Central memory CD4-positive, alpha-beta T cell (primary cell): Measurements from ENCODE around the gene FASLG.
"Not testable (repeated sequence)": the region's sequence is repeated elsewhere in the genome, so short reads cannot be mapped to it uniquely, and the experiment has no call there.

ENCODE experiments used
- DNase-seq: peaks from one replicate; pipeline ENCODE4 v3.0.0; 2022
- total RNA-seq, 3 experiments: gene quantifications; one replicate each; lab custom pipeline; 2026; lab: John Stamatoyannopoulos, UW

The FASLG gene
- total RNA-seq = 0.58 to 48.2 (median 2.6) reads per million in 3 experiments

DNA sequence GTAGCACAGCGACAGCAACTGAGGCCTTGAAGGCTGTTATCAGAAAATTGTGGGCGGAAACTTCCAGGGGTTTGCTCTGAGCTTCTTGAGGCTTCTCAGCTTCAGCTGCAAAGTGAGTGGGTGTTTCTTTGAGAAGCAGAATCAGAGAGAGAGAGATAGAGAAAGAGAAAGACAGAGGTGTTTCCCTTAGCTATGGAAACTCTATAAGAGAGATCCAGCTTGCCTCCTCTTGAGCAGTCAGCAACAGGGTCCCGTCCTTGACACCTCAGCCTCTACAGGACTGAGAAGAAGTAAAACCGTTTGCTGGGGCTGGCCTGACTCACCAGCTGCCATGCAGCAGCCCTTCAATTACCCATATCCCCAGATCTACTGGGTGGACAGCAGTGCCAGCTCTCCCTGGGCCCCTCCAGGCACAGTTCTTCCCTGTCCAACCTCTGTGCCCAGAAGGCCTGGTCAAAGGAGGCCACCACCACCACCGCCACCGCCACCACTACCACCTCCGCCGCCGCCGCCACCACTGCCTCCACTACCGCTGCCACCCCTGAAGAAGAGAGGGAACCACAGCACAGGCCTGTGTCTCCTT, at the start of gene FASLG:
TSS of gene FASLG (plus strand) at position 233 of the 583 bp plus-strand sequence. CDS start at position 332, 99 bp downstream.
- peak; percentile 23 for DNase-seq

DNA sequence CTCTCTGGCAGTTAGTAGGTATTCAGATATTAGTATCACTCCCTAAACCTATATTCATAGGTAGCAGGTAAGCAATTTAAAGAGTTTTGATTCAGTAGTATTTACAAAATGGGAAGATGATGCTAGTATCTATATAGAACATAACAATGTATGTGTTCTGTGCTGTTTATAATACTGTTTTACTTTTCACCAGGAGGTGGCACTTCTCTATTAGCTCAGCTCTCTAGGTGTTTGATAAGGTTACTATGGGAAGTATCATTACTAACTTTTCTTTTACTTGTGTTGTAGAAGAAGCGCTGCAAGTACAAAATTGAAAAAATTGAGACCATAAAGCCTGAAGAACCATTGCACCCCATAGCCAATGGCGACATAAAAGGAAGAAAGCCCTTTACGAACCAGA, 49.4 kb upstream of the FASLG start:
- DNase-seq = peak; percentile 28

- DNase-seq = no peak
Observed at GRCh38 chr1:172612478-172612877, 46.4 kb upstream of the FASLG start.

DNA sequence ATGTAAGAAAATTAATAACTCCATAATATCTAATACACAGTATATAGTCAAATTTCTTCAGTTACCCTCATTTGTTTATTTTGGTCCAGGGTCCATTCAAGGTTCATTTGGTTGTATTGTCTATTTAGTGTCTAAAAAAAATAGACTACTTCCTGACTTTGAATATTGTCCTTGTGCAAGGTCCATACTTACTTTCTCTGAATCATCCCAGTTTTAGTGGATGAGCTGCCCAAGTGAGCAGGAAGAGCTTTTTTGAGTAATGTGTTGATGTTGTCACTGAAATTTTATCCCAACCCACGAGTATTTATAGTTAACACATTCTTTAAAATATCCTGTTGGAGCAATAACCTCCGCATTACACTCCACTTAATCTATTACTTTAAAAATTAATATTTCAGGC, 45.6 kb upstream of the FASLG start:
- no peak for DNase-seq

DNA sequence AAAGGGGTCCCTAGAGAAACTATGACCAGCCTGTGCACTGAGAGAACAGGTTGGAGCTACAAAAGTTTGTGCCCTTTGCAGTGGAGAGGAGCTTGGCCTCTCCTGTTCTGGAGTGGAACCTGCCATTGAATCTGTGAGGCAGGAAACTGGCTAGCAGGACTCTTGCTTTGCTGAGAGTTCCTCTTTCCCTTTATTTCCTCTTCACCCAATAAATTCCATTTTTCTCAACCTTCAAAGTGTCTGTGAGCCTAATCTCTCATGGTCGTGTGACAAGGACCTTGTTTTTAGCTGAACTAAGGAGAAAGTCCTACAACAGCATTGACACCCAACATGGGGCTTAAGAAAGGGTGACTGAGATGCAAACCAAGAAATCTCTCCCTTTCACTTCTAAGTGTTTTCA, 42.7 kb upstream of the FASLG start:
- DNase-seq = no peak

GRCh38 chr1:172616636-172617035, 42.3 kb upstream of the FASLG start:
- DNase-seq = no peak

GRCh38 chr1:172620603-172621002, 38.3 kb upstream of the FASLG start:
- DNase-seq = not testable (repeated sequence)

DNA sequence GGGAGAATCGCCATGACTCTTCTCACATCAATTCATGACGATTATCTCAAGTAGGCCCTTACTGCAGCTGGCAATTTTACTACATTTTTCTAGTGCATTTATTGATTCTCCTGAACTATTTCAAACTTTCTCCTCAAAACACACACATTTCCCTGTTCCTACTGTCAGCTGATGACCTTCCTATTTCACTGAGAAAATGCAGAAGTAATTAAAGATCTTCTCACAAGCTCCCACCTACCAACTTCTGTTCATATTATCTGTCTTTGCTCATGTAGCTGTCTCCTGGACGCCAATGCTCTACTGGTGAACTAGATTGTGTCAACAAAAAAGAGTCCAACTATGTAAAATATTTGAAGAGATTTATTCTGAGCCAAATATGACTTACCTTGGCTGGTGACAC, 36.4 kb upstream of the FASLG start:
- no peak for DNase-seq

DNA sequence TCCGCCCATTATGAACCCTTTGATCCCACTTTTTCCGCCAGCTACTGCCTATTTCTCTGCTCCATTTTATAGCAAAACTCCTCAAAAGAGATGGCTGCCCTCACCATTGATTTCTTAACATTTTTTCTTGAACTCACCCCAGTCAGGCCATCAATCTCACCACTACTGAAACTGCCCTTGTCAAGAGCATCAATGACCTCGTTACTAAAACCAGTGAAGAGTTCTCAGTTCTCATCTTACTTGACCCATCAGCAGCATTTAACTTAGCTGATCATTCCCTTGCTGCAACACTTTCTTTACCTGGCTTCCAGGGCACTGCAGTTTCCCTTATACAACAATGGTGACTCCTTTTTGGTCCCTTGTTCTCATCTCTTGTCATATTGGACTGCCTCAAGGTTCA, 35.2 kb upstream of the FASLG start:
- no peak for DNase-seq

- DNase-seq = no peak
Observed at GRCh38 chr1:172626845-172627244, 32.1 kb upstream of the FASLG start.

DNA sequence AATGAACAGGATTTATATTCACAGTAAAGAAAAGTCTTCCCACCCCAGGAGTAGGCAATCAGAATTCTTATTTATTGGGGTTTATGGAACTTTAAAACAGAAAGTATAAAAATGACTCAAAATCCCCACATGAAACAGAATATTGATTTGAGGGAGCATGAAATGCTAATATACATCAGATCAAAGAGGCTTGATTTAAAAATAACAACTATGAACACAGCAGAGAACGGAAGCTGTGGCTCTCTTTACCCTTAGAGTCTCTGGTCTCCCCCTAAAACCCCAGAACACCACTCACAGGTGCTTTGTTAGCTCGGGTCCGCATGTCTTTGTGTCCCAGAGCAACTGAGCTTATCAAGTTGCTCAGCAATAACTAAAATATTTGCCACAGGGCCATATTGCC, 31.2 kb upstream of the FASLG start:
- DNase-seq = no peak

DNA sequence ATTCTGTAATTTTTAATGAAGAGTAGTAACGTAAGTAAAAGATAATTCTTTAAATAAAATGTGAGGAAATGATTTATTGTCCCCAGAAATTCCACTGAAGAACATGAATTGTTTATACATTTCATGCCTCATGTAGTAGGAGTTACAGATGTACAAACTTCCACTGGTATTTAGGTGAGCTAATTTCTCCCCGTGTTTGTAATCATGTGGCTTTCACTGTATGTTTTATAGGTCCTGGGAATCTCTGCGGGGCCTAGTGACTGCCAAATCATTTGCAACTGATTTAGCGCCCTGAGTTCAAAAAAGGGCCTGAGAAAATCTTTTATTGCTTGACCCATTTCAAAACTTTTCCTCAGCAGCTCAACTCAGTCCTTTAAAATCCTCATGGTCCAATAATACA, 30.5 kb upstream of the FASLG start:
- no peak for DNase-seq

DNA sequence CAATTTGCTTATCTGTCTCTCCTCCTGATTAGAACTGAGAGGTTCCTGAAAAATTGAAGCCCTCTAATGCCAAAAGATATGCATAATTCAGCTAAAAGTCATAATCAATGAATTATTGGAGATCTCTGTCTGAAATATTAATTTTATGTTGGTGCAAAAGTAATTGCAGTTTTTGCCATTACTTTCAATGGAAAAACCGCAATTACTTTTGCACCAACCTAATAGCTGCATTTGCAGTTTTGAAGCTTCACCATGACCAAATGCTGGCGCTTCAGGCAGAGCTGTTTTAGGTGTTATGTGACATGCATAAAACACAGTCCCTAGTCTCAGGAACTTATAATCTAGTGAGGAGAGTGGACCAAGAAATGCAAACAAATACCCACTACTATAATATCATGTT, 29.7 kb upstream of the FASLG start:
- no peak for DNase-seq

DNA sequence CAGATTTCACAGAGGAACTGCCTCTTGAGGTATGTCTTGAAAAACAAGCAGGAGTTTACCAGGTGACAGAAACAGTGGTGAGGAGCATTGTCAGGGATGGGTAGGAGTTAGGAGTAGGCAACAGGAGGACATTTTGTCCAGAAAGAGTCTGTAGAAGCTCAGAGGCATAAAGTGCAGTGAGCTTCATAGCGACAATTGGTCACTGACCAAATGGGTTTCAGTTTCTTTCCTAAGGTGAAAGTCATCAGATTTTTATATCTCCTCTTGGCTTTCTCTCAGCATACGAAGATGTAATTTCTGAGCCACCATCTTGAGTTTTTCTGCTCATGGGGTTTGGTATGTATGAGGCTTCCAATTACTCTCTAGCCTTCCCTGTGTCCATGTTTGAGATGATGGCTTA, 29.3 kb upstream of the FASLG start:
- no peak for DNase-seq

DNA sequence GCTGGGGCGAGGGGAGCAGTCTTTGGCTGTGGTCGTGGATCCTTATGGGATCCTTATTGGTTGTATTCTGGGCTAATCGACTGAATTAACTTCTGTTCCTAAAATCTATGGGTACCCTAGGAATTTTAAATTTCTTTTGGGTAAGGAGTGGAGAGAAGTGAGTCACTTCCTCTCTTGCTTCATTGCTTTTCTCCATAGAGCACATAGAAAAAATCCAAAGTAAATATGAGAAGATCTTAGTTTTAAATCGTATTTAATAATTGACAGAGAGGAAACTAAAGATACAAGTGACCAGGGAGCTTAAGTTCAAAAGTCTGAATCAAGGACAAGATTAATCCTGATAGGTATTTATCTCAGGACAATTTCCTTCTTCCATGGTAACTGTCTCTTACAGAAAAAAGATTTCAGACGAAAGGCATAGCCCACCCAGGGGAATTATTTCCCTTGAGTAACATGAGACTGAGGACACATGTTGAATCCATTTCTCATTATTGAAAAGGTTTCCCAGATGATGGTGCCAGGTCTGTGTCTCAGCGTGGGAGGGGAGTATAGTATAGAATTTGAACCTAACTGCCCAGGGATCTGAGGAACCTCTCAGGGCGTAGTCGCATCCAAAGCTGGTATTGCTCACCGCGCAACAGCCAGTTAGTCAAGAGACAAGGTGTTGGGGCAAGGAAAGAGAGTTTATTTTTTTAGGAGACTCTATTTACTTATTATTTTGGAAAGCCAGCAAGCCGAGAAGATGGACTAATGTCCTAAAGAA, 28.7 kb upstream of the FASLG start:
- no peak for DNase-seq

GRCh38 chr1:172630868-172631267, 28.0 kb upstream of the FASLG start:
- no peak for DNase-seq

- no peak for DNase-seq
Observed at GRCh38 chr1:172637522-172637921, 21.4 kb upstream of the FASLG start.

- DNase-seq = no peak
Observed at GRCh38 chr1:172638249-172638648, 20.7 kb upstream of the FASLG start.

- DNase-seq = peak; percentile 79
Observed at GRCh38 chr1:172638885-172639831, 19.7 kb upstream of the FASLG start.

DNA sequence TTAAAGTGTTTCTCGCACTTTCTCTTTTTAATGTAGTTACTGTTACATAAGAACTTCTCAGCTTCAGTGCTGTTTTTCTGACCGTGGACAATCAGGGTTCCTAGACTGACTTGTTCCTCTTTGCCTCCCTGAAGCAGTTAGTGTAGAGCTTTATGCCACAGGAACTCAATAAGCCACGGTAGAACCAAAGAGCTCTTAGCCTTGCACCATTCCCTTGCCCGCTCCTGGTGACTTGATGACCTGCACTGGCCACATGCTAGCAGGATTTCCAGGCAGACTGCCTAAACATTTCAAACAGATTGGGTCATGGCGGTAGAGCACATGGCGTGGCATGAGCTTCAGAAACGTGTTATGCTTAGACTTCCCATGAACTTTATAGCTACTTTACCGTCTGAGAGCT, 18.8 kb upstream of the FASLG start:
- DNase-seq = no peak

- DNase-seq = no peak
Observed at GRCh38 chr1:172641492-172641891, 17.4 kb upstream of the FASLG start.

DNA sequence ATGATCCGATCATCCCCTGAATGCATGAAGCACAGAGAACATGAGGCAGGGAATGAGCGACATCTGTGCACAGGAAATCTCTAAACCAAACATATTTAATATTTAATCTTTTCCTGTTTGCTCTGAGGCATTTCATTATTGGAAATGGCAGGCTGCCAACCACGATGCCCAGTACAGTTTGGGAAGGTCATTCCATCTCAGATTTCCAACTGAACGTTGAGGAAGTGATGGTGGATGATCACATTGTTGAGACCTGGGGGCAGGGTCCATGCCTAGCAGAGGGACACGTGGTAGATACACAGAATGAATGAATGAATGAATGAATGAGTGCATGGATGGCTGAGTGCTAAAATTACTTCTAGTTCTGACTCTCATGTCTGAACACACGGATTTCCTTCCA, 15.9 kb upstream of the FASLG start:
- no peak for DNase-seq

DNA sequence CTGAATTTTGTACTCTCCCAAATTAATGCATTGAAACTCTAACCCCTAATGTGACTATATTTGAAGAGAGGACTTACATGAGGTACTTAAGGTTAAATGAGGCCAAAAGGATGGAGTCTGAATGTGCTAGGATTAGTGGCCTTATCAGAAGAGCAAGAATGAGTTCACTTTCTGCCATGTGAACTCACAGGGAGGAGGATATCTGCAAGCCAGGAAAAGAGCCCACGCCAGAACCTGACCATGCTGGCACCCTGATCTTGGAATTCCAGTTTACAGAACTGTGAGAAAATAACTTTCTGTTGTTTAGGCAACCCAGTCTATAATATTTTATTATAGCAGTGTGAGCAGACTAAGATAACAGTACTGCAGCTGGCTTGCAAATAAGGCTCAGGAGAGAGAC, 12.2 kb upstream of the FASLG start:
- DNase-seq = no peak
